SK-N-SH (cell line): ENCODE measurements around the gene AWAT2. TPM values are rescaled to one million over a fixed set of nuclear protein-coding genes. Genes with fewer than 3 reads are reported as not detected.

ENCODE experiments used
- CTCF ChIA-PET: fragments of 300-600, 350-600 bp; formaldehyde crosslinking; extraction: SDS; loops from one replicate; lab custom pipeline; 2021; lab: Yijun Ruan, JAX
- POLR2A ChIA-PET: fragments of 350-600 bp; sonication (Branson Sonifier 250); formaldehyde crosslinking; extraction: SDS; loops from one replicate; lab custom pipeline; 2020; ENCODE audit warnings: antibody characterized with exemption, inconsistent platforms; lab: Yijun Ruan, JAX
- DNase-seq: peaks from one replicate; pipeline ENCODE4 v3.0.0; 2012
- H2AFZ ChIP-seq: fragments of 200-600 bp; sonication (generic); 2 replicates; pipeline ENCODE4 v1.8.1; 2016; ENCODE audit warnings: antibody characterized with exemption, mild to moderate bottlenecking, low read depth
- H3F3A ChIP-seq: fragments of 200-600 bp; sonication (generic); replicated peaks from 2 replicates; pipeline ENCODE3; 2016; ENCODE audit warnings: antibody characterized with exemption, mild to moderate bottlenecking; ENCODE audit not compliant: insufficient read depth
- H3K27ac ChIP-seq, 2 experiments: fragments of 200-500 bp in 1 of 2; fragments of 200-600 bp in 1 of 2; sonication (Bioruptor generic) in 1 of 2; sonication (generic), shearing (Covaris generic) in 1 of 2; 2 replicates each; pipeline versions ENCODE4 v1.5.1 to v1.6.1; 2014 to 2016; ENCODE audit warnings: low read depth in 2 of 2, inconsistent platforms in 1 of 2, low read length in 1 of 2, mild to moderate bottlenecking in 1 of 2, mixed read lengths in 1 of 2
- H3K27me3 ChIP-seq: fragments of 200-600 bp; sonication (generic), shearing (Covaris generic); 2 replicates; pipeline ENCODE4 v1.6.1; 2016; ENCODE audit warnings: mixed run types; ENCODE audit not compliant: insufficient read depth
- H3K36me3 ChIP-seq, 2 experiments: fragments of 200-500 bp in 1 of 2; fragments of 200-600 bp in 1 of 2; sonication (Bioruptor generic) in 1 of 2; sonication (generic) in 1 of 2; replicated peaks in 1 of 2; 2 replicates each; pipeline versions ENCODE3 to v1.5.1; 2014 to 2016; ENCODE audit warnings: low read length in 1 of 2, mild to moderate bottlenecking in 1 of 2; ENCODE audit not compliant: insufficient read depth in 2 of 2, control insufficient read depth in 1 of 2
- H3K4me1 ChIP-seq, 2 experiments: fragments of 200-500 bp in 1 of 2; fragments of 200-600 bp in 1 of 2; sonication (Bioruptor generic) in 1 of 2; sonication (generic), shearing (Covaris generic) in 1 of 2; 2 replicates each; pipeline versions ENCODE4 v1.5.1 to v1.6.1; 2014 to 2016; ENCODE audit warnings: low read depth in 1 of 2, low read length in 1 of 2, mixed run types in 1 of 2; ENCODE audit not compliant: insufficient read depth in 2 of 2, control insufficient read depth in 1 of 2
- H3K4me2 ChIP-seq: fragments of 200-600 bp; sonication (generic), shearing (Covaris generic); 2 replicates; pipeline ENCODE4 v1.6.1; 2017; ENCODE audit warnings: mixed run types
- H3K4me3 ChIP-seq, 2 experiments: fragments of 200-500 bp in 1 of 2; fragments of 200-600 bp in 1 of 2; sonication (Bioruptor generic) in 1 of 2; sonication (generic), shearing (Covaris generic) in 1 of 2; 2 replicates each; pipeline versions ENCODE4 v1.5.1 to v1.8.1; 2014 to 2016; ENCODE audit warnings: low read depth in 2 of 2, inconsistent platforms in 1 of 2, low read length in 1 of 2, mild to moderate bottlenecking in 1 of 2, mixed read lengths in 1 of 2, moderate library complexity in 1 of 2
- H3K79me2 ChIP-seq: fragments of 200-600 bp; sonication (generic); 2 replicates; pipeline ENCODE4 v1.8.1; 2017; ENCODE audit warnings: mild to moderate bottlenecking; ENCODE audit not compliant: insufficient read depth
- H3K9ac ChIP-seq: fragments of 200-600 bp; sonication (generic); 2 replicates; pipeline ENCODE4 v1.6.1; 2017; ENCODE audit warnings: mixed run types
- H3K9me2 ChIP-seq: fragments of 200-600 bp; sonication (generic); 2 replicates; pipeline ENCODE4 v1.6.1; 2017; ENCODE audit warnings: mixed run types
- H3K9me3 ChIP-seq: fragments of 200-600 bp; sonication (generic); 2 replicates; pipeline ENCODE4 v1.6.1; 2017; ENCODE audit warnings: mixed run types, mild to moderate bottlenecking, moderate library complexity
- H4K20me1 ChIP-seq: fragments of 200-600 bp; sonication (generic); 2 replicates; pipeline ENCODE4 v1.6.1; 2017; ENCODE audit warnings: mild to moderate bottlenecking, mixed run types; ENCODE audit not compliant: insufficient read depth
- ELF1 ChIP-seq: IDR thresholded peaks from 2 replicates; pipeline ENCODE4 v1.4.0; 2012
- EZH2phosphoT487 ChIP-seq: fragments of 200-600 bp; sonication (generic); IDR thresholded peaks from 2 replicates; pipeline ENCODE4 v1.6.1; 2017; ENCODE audit warnings: low read depth, mixed run types, mild to moderate bottlenecking, antibody characterized with exemption, moderate library complexity, borderline replicate concordance
- GABPA ChIP-seq: IDR thresholded peaks from 2 replicates; pipeline ENCODE4 v1.4.0; 2012; ENCODE audit warnings: low read depth, mild to moderate bottlenecking
- GATA2 ChIP-seq: sonication (generic); formaldehyde crosslinking; IDR thresholded peaks from 2 replicates; pipeline ENCODE4 v1.5.0; 2020; ENCODE audit warnings: mild to moderate bottlenecking, missing genetic modification reagents
- JUND ChIP-seq: IDR thresholded peaks from 2 replicates; pipeline ENCODE4 v1.4.0; 2012
- MXI1 ChIP-seq: IDR thresholded peaks from 2 replicates; pipeline ENCODE4 v1.6.1; 2012; ENCODE audit warnings: mild to moderate bottlenecking, low read depth, low read length, improper control_type of control experiment
- NFIC ChIP-seq: IDR thresholded peaks from 2 replicates; pipeline ENCODE4 v1.4.0; 2012; ENCODE audit warnings: borderline replicate concordance
- POLR2AphosphoS5 ChIP-seq: IDR thresholded peaks from 2 replicates; pipeline ENCODE4 v1.6.1; 2012; ENCODE audit warnings: low read depth, low read length
- RCOR1 ChIP-seq: fragments of 150-350 bp; IDR thresholded peaks from 2 replicates; pipeline ENCODE4 v1.6.1; 2017; ENCODE audit warnings: antibody characterized with exemption, low read length
- RFX5 ChIP-seq: IDR thresholded peaks from 2 replicates; pipeline ENCODE4 v1.6.1; 2012; ENCODE audit warnings: mild to moderate bottlenecking, improper control_type of control experiment, low read length
- RXRA ChIP-seq: IDR thresholded peaks from 2 replicates; pipeline ENCODE4 v1.4.0; 2012; ENCODE audit warnings: low read depth, mild to moderate bottlenecking, borderline replicate concordance
- SIN3A ChIP-seq: IDR thresholded peaks from 2 replicates; pipeline ENCODE4 v1.6.1; 2012; ENCODE audit warnings: low read depth, mild to moderate bottlenecking, low read length, moderate library complexity, borderline replicate concordance
- TAF1 ChIP-seq: IDR thresholded peaks from 2 replicates; pipeline ENCODE4 v1.6.1; 2012; ENCODE audit warnings: low read depth, mild to moderate bottlenecking, low read length, moderate library complexity, borderline replicate concordance
- TEAD4 ChIP-seq: IDR thresholded peaks from 2 replicates; pipeline ENCODE4 v1.4.0; 2012; ENCODE audit warnings: mild to moderate bottlenecking, borderline replicate concordance; ENCODE audit not compliant: insufficient read depth
- YY1 ChIP-seq: IDR thresholded peaks from 2 replicates; pipeline ENCODE4 v1.4.0; 2012; ENCODE audit warnings: low read depth, mild to moderate bottlenecking
- WGBS: methylation state at CpG from one replicate; pipeline ENCODE4 v1.1.6; 2017; ENCODE audit warnings: low lambda C conversion rate; 5-methylcytosine and 5-hydroxymethylcytosine counted together
- polyA plus RNA-seq, 3 experiments: library from polyadenylated mRNA; depleted of rRNA; stranded (reverse); fragments of >200 nt; gene quantifications; 2 replicates each; pipeline ENCODE4 v1.2.3, GENCODE V29; 2012
- TF ChIP-seq, protein P1 (sequence below): fragments of 150-350 bp; IDR thresholded peaks from 2 replicates; pipeline ENCODE4 v1.6.1; 2017; ENCODE audit warnings: antibody characterized with exemption, low read length, low read depth, borderline replicate concordance
- TF ChIP-seq, protein P2 (sequence below): IDR thresholded peaks from 2 replicates; pipeline ENCODE4 v1.4.0; 2012; ENCODE audit warnings: low read depth, borderline replicate concordance
- TF ChIP-seq, protein P3 (sequence below): IDR thresholded peaks from 2 replicates; pipeline ENCODE4 v1.6.1; 2012; ENCODE audit warnings: mild to moderate bottlenecking, low read depth, low read length, moderate library complexity
- TF ChIP-seq, protein P4 (sequence below): IDR thresholded peaks from 2 replicates; pipeline ENCODE4 v1.4.0; 2012; ENCODE audit warnings: low read depth, borderline replicate concordance
- TF ChIP-seq, protein P5 (sequence below): IDR thresholded peaks from 2 replicates; pipeline ENCODE4; 2012

Gene AWAT2
- polyA plus RNA-seq, 1 of the 3 experiments (the other 2 are of a cell fraction) = 0.13 TPM

DNA sequence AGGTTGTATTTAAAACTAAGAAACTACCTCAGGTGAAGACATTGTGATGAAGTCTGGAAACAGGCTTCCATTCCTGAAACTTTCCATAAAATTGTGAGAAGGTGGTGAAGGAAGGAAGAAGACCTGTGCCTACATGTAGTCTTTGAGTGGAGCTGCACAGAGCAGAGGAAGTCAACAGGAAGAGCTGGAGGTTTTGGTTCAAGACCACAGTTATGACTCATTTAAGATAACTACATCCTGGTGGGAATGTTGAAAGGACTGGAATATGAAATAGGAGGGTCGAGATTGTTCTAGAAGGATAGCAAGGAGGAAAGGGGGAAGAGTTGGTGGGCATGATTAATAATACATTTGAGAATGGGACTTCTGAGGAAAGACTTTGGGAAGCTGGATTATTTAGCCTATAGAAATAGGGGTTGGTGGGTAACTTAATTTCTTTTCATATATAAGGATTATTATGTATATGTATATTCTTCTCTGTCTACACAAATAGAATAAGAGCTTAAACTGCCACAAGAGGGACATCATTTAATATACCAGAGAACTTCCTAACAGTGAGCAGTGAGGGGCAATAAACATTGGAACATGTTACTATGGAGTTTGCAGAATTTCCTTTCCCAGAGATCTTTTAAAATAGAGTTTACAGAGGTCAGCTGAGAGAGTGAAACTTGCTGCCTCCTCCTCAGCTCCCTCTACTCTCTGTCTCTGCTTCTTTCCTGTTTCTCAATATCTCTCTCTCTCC, 23.5 kb downstream of the AWAT2 start:
- peaks cover 3% of the 10 kb centered on the region for H3F3A ChIP-seq
- ChIA-PET CTCF (no interaction called here), POLR2A (no interaction called here)
- TF ChIP-seq RFX5 (no peak), MXI1 (no peak), RCOR1 (no peak), ELF1 (no peak), RXRA (no peak), EZH2phosphoT487 (no peak), JUND (no peak), YY1 (no peak), GABPA (no peak), SIN3A (no peak), GATA2 (CRISPR knock-in tag) (no peak), POLR2AphosphoS5 (no peak), TAF1 (no peak), NFIC (no peak), TEAD4 (no peak)
- TF ChIP-seq, protein P1, sequence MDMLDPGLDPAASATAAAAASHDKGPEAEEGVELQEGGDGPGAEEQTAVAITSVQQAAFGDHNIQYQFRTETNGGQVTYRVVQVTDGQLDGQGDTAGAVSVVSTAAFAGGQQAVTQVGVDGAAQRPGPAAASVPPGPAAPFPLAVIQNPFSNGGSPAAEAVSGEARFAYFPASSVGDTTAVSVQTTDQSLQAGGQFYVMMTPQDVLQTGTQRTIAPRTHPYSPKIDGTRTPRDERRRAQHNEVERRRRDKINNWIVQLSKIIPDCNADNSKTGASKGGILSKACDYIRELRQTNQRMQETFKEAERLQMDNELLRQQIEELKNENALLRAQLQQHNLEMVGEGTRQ = no peak
- TF ChIP-seq, protein P2, sequence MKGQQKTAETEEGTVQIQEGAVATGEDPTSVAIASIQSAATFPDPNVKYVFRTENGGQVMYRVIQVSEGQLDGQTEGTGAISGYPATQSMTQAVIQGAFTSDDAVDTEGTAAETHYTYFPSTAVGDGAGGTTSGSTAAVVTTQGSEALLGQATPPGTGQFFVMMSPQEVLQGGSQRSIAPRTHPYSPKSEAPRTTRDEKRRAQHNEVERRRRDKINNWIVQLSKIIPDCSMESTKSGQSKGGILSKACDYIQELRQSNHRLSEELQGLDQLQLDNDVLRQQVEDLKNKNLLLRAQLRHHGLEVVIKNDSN = no peak
- TF ChIP-seq, protein P3, sequence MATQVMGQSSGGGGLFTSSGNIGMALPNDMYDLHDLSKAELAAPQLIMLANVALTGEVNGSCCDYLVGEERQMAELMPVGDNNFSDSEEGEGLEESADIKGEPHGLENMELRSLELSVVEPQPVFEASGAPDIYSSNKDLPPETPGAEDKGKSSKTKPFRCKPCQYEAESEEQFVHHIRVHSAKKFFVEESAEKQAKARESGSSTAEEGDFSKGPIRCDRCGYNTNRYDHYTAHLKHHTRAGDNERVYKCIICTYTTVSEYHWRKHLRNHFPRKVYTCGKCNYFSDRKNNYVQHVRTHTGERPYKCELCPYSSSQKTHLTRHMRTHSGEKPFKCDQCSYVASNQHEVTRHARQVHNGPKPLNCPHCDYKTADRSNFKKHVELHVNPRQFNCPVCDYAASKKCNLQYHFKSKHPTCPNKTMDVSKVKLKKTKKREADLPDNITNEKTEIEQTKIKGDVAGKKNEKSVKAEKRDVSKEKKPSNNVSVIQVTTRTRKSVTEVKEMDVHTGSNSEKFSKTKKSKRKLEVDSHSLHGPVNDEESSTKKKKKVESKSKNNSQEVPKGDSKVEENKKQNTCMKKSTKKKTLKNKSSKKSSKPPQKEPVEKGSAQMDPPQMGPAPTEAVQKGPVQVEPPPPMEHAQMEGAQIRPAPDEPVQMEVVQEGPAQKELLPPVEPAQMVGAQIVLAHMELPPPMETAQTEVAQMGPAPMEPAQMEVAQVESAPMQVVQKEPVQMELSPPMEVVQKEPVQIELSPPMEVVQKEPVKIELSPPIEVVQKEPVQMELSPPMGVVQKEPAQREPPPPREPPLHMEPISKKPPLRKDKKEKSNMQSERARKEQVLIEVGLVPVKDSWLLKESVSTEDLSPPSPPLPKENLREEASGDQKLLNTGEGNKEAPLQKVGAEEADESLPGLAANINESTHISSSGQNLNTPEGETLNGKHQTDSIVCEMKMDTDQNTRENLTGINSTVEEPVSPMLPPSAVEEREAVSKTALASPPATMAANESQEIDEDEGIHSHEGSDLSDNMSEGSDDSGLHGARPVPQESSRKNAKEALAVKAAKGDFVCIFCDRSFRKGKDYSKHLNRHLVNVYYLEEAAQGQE = no peak
- TF ChIP-seq, protein P4, sequence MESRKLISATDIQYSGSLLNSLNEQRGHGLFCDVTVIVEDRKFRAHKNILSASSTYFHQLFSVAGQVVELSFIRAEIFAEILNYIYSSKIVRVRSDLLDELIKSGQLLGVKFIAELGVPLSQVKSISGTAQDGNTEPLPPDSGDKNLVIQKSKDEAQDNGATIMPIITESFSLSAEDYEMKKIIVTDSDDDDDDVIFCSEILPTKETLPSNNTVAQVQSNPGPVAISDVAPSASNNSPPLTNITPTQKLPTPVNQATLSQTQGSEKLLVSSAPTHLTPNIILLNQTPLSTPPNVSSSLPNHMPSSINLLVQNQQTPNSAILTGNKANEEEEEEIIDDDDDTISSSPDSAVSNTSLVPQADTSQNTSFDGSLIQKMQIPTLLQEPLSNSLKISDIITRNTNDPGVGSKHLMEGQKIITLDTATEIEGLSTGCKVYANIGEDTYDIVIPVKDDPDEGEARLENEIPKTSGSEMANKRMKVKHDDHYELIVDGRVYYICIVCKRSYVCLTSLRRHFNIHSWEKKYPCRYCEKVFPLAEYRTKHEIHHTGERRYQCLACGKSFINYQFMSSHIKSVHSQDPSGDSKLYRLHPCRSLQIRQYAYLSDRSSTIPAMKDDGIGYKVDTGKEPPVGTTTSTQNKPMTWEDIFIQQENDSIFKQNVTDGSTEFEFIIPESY = no peak
- TF ChIP-seq, protein P5, sequence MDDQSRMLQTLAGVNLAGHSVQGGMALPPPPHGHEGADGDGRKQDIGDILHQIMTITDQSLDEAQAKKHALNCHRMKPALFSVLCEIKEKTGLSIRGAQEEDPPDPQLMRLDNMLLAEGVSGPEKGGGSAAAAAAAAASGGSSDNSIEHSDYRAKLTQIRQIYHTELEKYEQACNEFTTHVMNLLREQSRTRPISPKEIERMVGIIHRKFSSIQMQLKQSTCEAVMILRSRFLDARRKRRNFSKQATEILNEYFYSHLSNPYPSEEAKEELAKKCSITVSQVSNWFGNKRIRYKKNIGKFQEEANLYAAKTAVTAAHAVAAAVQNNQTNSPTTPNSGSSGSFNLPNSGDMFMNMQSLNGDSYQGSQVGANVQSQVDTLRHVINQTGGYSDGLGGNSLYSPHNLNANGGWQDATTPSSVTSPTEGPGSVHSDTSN = no peak
- no peak overlapping the region for H3K4me3 ChIP-seq
- H3K9me3 ChIP-seq = no peaks in the 10 kb centered on the region
- H3K4me2 ChIP-seq = no peak overlapping the region
- no peak for DNase-seq
- whole genome bisulfite sequencing = 3% methylated on average over 1 of the region's 1 CpG
- H3K27me3 ChIP-seq = 0 out of 2 replicates have a peak, but pooled peaks cover under 1% of the 10 kb centered on the region
- H3K36me3 ChIP-seq = no peaks in the 10 kb centered on the region
- H3K79me2 ChIP-seq = no peaks in the 10 kb centered on the region
- H3K27ac ChIP-seq = no peak overlapping the region
- H3K4me1 ChIP-seq = no peaks in the 10 kb centered on the region
- H3K9me2 ChIP-seq = no peaks in the 10 kb centered on the region
- H4K20me1 ChIP-seq = no peaks in the 10 kb centered on the region
- no peak overlapping the region for H3K9ac ChIP-seq
- no peak overlapping the region for H2AFZ ChIP-seq
